PC-3 (cell line): ENCODE measurements around the gene HSPA8. TPM values are rescaled to one million over a fixed set of nuclear protein-coding genes. Genes with fewer than 3 reads are reported as not detected.

Source experiments
- ATAC-seq: fragments of 200-7000 bp; cut with Tn5 transposase; 2 replicates; pipeline ENCODE4 v1.9.1; 2020; ENCODE audit warnings: mild to moderate bottlenecking, moderate library complexity
- BruUV-seq: library from RNA; stranded (reverse); fragments of 400-500 nt; replicated peaks from 2 replicates; lab custom pipeline; 2021; lab: Mats Ljungman, UMichigan
- CTCF ChIA-PET: fragments of 300-600 bp; sonication (Branson Sonifier 250); formaldehyde crosslinking; loops from one replicate; lab custom pipeline; 2022; ENCODE audit warnings: antibody characterized with exemption; lab: Charles Lee
- POLR2A ChIA-PET: fragments of 300-600 bp; sonication (Branson Sonifier 250); formaldehyde crosslinking; loops from one replicate; lab custom pipeline; 2022; ENCODE audit warnings: antibody characterized with exemption; ENCODE audit not compliant: unreplicated experiment; lab: Charles Lee
- DNase-seq: peaks from one replicate; pipeline ENCODE4 v3.0.0-alpha.2; 2015
- H2AFZ ChIP-seq: fragments of 300-600 bp; sonication (generic); 2 replicates; pipeline ENCODE4 v1.6.0; 2016; ENCODE audit warnings: antibody characterized with exemption, low read length
- H3F3A ChIP-seq: fragments of 300-600 bp; sonication (generic); one replicate; pipeline ENCODE4 v1.6.0; 2017; ENCODE audit warnings: antibody characterized with exemption, low read length, control low read depth, mild to moderate bottlenecking; ENCODE audit not compliant: unreplicated experiment
- H3K27ac ChIP-seq: fragments of 300-600 bp; sonication (generic); 2 replicates; pipeline ENCODE4 v1.5.1; 2016; ENCODE audit warnings: mild to moderate bottlenecking, low read length
- H3K27me3 ChIP-seq: fragments of 300-600 bp; sonication (generic); 2 replicates; pipeline ENCODE4 v1.6.1; 2016; ENCODE audit warnings: low read length, mixed read lengths
- H3K36me3 ChIP-seq: fragments of 300-600 bp; sonication (generic); 2 replicates; pipeline ENCODE4 v1.6.1; 2016; ENCODE audit warnings: low read depth, mixed run types, low read length, mixed read lengths
- H3K4me1 ChIP-seq: fragments of 300-600 bp; sonication (generic); 2 replicates; pipeline ENCODE4 v1.5.1; 2016; ENCODE audit warnings: low read length; ENCODE audit not compliant: insufficient read depth
- H3K4me2 ChIP-seq: fragments of 300-600 bp; sonication (generic); 2 replicates; pipeline ENCODE4 v1.6.0; 2016; ENCODE audit warnings: low read length
- H3K4me3 ChIP-seq: fragments of 300-600 bp; sonication (generic); 2 replicates; pipeline ENCODE4 v1.5.1; 2016; ENCODE audit warnings: mild to moderate bottlenecking, low read length, mixed read lengths
- H3K79me2 ChIP-seq: fragments of 300-600 bp; sonication (generic); 2 replicates; pipeline ENCODE4 v1.6.1; 2017; ENCODE audit warnings: low read length, mixed read lengths
- H3K9ac ChIP-seq: fragments of 300-600 bp; sonication (generic); 2 replicates; pipeline ENCODE4 v1.6.0; 2016; ENCODE audit warnings: mild to moderate bottlenecking, low read length
- H3K9me2 ChIP-seq: fragments of 300-600 bp; sonication (generic); replicated peaks from 2 replicates; pipeline ENCODE4 v1.6.1; 2016; ENCODE audit warnings: mixed run types, low read length, mixed read lengths
- H3K9me3 ChIP-seq: fragments of 300-600 bp; sonication (generic); 2 replicates; pipeline ENCODE4 v1.6.1; 2016; ENCODE audit warnings: low read length, mixed read lengths
- H4K20me1 ChIP-seq: fragments of 300-600 bp; sonication (generic); 2 replicates; pipeline ENCODE4 v1.6.1; 2016; ENCODE audit warnings: low read length, mixed read lengths
- EZH2 ChIP-seq: fragments of 300-600 bp; sonication (generic); IDR thresholded peaks from one replicate; pipeline ENCODE4 v1.6.1; 2017; ENCODE audit warnings: antibody characterized with exemption, mild to moderate bottlenecking, low read length; ENCODE audit not compliant: unreplicated experiment
- EZH2phosphoT487 ChIP-seq: fragments of 300-600 bp; sonication (generic); IDR thresholded peaks from 2 replicates; pipeline ENCODE4 v1.6.1; 2018; ENCODE audit warnings: mild to moderate bottlenecking, antibody characterized with exemption, low read length, borderline replicate concordance
- intact Hi-C: fragments of 100-400 bp; cut with micrococcal nuclease; formaldehyde crosslinking; loops from 2 replicates; pipeline ENCODE4 v1.9.0; 2023
- total RNA-seq: library from RNA; depleted of rRNA; stranded (reverse); fragments of >200 nt; gene quantifications from 2 replicates; pipeline ENCODE4 v1.2.3, GENCODE V29; 2014
- TF ChIP-seq, protein P1 (sequence below): fragments of 300-600 bp; sonication (generic); conservative IDR thresholded peaks from 2 replicates; pipeline ENCODE4 v1.5.1; 2017; ENCODE audit warnings: antibody characterized with exemption, low read depth, mild to moderate bottlenecking, low read length

HSPA8 gene
- total RNA-seq, 1 experiment from 2014 or later = 2,484 TPM

DNA sequence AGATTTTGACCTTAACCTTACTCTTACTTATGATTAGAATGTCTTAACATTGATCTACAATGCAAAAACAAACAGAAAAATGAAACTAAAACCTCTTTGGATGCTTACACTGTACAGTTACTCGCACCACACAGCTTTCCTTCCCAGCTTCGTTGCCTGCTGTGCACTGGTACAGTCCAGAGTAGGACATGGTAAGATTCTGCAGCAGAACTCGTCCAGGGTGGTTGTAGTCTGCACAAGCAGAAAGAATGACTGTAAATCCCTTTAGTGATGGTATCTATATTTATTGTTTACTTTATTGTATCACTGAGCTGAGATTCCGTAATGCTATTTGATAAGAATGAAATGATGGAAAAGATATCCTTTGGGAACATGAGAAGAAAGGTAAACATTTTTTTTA lies 21.0 kb upstream of the HSPA8 start:
- H3K27me3 ChIP-seq = no peaks in the 10 kb centered on the region
- peaks cover 6% of the 10 kb centered on the region for H3F3A ChIP-seq
- H3K4me2 ChIP-seq = peak overlapping the region; percentile 52
- peak overlapping the region; percentile 75 for H3K27ac ChIP-seq
- no peaks in the 10 kb centered on the region for H3K79me2 ChIP-seq
- DNase-seq (no peak), ATAC-seq (0 out of 2 replicates have a peak, but pooled peaks have one; percentile 20)
- H2AFZ ChIP-seq = no peak overlapping the region
- TF ChIP-seq, protein P1, sequence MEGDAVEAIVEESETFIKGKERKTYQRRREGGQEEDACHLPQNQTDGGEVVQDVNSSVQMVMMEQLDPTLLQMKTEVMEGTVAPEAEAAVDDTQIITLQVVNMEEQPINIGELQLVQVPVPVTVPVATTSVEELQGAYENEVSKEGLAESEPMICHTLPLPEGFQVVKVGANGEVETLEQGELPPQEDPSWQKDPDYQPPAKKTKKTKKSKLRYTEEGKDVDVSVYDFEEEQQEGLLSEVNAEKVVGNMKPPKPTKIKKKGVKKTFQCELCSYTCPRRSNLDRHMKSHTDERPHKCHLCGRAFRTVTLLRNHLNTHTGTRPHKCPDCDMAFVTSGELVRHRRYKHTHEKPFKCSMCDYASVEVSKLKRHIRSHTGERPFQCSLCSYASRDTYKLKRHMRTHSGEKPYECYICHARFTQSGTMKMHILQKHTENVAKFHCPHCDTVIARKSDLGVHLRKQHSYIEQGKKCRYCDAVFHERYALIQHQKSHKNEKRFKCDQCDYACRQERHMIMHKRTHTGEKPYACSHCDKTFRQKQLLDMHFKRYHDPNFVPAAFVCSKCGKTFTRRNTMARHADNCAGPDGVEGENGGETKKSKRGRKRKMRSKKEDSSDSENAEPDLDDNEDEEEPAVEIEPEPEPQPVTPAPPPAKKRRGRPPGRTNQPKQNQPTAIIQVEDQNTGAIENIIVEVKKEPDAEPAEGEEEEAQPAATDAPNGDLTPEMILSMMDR = no peak
- no peak for TF ChIP-seq EZH2
- no peak for TF ChIP-seq EZH2phosphoT487
- H3K36me3 ChIP-seq = peaks cover 14% of the 10 kb centered on the region
- no peaks in the 10 kb centered on the region for H3K9me3 ChIP-seq
- TSS peak; percentile 42 for BruUV-seq
- H3K9ac ChIP-seq = peak overlapping the region; percentile 4; the same call in 1 of the 2 replicates
- H3K4me1 ChIP-seq = peaks cover 18% of the 10 kb centered on the region
- no peak overlapping the region for H3K4me3 ChIP-seq
- no peaks in the 10 kb centered on the region for H4K20me1 ChIP-seq
- ChIA-PET POLR2A (interaction anchor here (0.5 kb wide), 1 partner anchor 199 kb away, joined by 13 read pairs; no protein-coding TSS in a partner anchor), CTCF (interaction anchor here (0.6 kb wide), 1 partner anchor 179 kb away, joined by 3 read pairs; no protein-coding TSS in a partner anchor)
- H3K9me2 ChIP-seq = no peaks in the 10 kb centered on the region
- intact Hi-C loops = loop anchor here (1.0 kb wide), 2 partner anchors 21 to 35 kb away; partner anchors contain the start of gene HSPA8

- no TSS peak for BruUV-seq
- Histone ChIP-seq H3K4me3 (no peak overlapping the region), H3F3A (peaks cover 6% of the 10 kb centered on the region), H3K9ac (no peak overlapping the region), H3K9me3 (no peaks in the 10 kb centered on the region), H3K4me1 (peaks cover 18% of the 10 kb centered on the region), H3K9me2 (no peaks in the 10 kb centered on the region), H3K4me2 (no peak overlapping the region), H3K36me3 (peaks cover 14% of the 10 kb centered on the region), H3K79me2 (no peaks in the 10 kb centered on the region), H2AFZ (no peak overlapping the region), H3K27ac (no peak overlapping the region), H3K27me3 (no peaks in the 10 kb centered on the region), H4K20me1 (no peaks in the 10 kb centered on the region)
- TF ChIP-seq EZH2phosphoT487 (no peak), EZH2 (no peak)
- TF ChIP-seq, protein P1 = no peak
- ATAC-seq (no peak), DNase-seq (no peak)
- ChIA-PET CTCF (no interaction called here), POLR2A (no interaction called here)
- intact Hi-C loops = no loop called here
Measured at GRCh38 chr11:123080015-123080414, 18.1 kb upstream of the HSPA8 start.

DNA sequence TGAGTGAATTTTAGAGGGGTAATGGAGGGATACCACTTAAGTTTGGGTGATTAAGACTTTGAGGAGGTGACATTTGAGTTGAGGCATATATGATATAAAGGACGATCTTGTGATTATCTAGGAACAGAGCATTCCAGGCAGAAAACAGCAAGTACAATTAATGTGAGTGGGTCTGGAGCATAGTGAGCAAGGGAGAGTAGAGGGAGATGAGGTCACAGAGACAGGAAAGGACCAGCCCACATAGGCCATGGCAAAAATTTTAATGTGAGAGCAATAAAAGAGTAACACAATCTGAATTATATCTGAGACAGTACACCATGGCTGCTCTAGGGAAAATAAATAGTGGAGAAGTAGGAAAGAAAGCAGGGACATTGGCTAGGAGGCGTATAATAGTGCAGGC lies 14.5 kb upstream of the HSPA8 start:
- no peak for TF ChIP-seq EZH2phosphoT487
- TF ChIP-seq EZH2 = no peak
- TF ChIP-seq, protein P1 = no peak
- Histone ChIP-seq H3K4me1 (peaks cover 14% of the 10 kb centered on the region), H3F3A (no peaks in the 10 kb centered on the region), H3K9ac (no peak overlapping the region), H3K36me3 (peaks cover 14% of the 10 kb centered on the region), H3K4me3 (no peak overlapping the region), H2AFZ (no peak overlapping the region), H3K4me2 (no peak overlapping the region), H4K20me1 (no peaks in the 10 kb centered on the region), H3K79me2 (no peaks in the 10 kb centered on the region), H3K9me2 (no peaks in the 10 kb centered on the region), H3K9me3 (no peaks in the 10 kb centered on the region), H3K27ac (no peak overlapping the region), H3K27me3 (no peaks in the 10 kb centered on the region)
- intact Hi-C loops = no loop called here
- BruUV-seq = no TSS peak
- ChIA-PET POLR2A (no interaction called here), CTCF (no interaction called here)
- DNase-seq = no peak
- ATAC-seq = no peak; the same call in 1 of the 2 replicates
